C4-2B (cell line): ENCODE measurements around the gene PRSS27.
"Not testable (repeated sequence)": the region's sequence is repeated elsewhere in the genome, so short reads cannot be mapped to it uniquely, and the experiment has no call there.

Experiments used
- ZFX ChIP-seq: fragments of 450-650 bp; IDR thresholded peaks from 2 replicates; pipeline ENCODE4 v1.6.1; 2017
- TF ChIP-seq, protein P1 (sequence below): fragments of 450-650 bp; conservative IDR thresholded peaks from 2 replicates; pipeline ENCODE4 v1.5.1; 2017; ENCODE audit warnings: mild to moderate bottlenecking

DNA sequence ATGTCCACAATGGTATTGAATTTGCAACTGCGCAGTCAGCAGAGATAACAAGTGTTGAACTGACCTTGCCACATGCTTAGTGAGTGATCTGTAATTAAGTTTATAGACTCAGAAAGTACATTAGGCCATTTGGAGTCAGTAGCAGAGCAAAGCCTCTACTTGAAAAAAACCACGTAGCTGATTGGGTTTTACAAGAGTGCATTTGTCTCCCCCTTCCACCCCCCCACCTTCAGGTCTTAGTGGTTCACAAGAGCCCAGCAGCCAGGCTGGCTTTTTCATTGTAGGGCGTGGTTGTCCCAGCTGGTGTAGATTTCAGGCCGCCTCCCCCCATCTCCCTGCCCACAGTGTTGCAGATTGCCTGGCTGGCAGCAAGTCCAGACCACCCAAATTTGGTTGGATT, 40.1 kb downstream of the PRSS27 start:
- TF ChIP-seq, protein P1, sequence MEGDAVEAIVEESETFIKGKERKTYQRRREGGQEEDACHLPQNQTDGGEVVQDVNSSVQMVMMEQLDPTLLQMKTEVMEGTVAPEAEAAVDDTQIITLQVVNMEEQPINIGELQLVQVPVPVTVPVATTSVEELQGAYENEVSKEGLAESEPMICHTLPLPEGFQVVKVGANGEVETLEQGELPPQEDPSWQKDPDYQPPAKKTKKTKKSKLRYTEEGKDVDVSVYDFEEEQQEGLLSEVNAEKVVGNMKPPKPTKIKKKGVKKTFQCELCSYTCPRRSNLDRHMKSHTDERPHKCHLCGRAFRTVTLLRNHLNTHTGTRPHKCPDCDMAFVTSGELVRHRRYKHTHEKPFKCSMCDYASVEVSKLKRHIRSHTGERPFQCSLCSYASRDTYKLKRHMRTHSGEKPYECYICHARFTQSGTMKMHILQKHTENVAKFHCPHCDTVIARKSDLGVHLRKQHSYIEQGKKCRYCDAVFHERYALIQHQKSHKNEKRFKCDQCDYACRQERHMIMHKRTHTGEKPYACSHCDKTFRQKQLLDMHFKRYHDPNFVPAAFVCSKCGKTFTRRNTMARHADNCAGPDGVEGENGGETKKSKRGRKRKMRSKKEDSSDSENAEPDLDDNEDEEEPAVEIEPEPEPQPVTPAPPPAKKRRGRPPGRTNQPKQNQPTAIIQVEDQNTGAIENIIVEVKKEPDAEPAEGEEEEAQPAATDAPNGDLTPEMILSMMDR = not testable (repeated sequence)
- not testable (repeated sequence) for TF ChIP-seq ZFX
